Panc1 (cell line): ENCODE data around the gene RMDN3. TPM values are rescaled to one million over a fixed set of nuclear protein-coding genes. Genes with fewer than 3 reads are reported as not detected.

ENCODE experiments used
- ATAC-seq: fragments of 200-7000 bp; cut with Tn5 transposase; 2 replicates; pipeline ENCODE4 v1.9.1; 2020; ENCODE audit warnings: mild to moderate bottlenecking, moderate library complexity
- BruUV-seq: library from RNA; stranded (reverse); fragments of 400-500 nt; replicated peaks from 2 replicates; lab custom pipeline; 2021; lab: Mats Ljungman, UMichigan
- CTCF ChIA-PET: fragments of 300-600 bp; sonication (Branson Sonifier 250); formaldehyde crosslinking; loops from one replicate; lab custom pipeline; 2022; ENCODE audit warnings: antibody characterized with exemption; lab: Charles Lee
- POLR2A ChIA-PET: fragments of 300-600 bp; sonication (Branson Sonifier 250); formaldehyde crosslinking; loops from one replicate; lab custom pipeline; 2022; ENCODE audit warnings: antibody characterized with exemption; lab: Charles Lee
- DNase-seq: peaks from one replicate; pipeline ENCODE4 v3.0.0-alpha.2; 2010; ENCODE audit warnings: low read depth, low spot score
- H3K27ac ChIP-seq: 2 replicates; pipeline ENCODE4 v1.5.1; 2011; ENCODE audit warnings: mild to moderate bottlenecking, low read length, inconsistent platforms
- H3K27me3 ChIP-seq: fragments of 200-500 bp; sonication (Bioruptor generic); 2 replicates; pipeline ENCODE4 v1.6.0; 2014; ENCODE audit warnings: low read length, inconsistent platforms; ENCODE audit not compliant: control insufficient read depth, insufficient read depth
- H3K36me3 ChIP-seq: fragments of 200-500 bp; sonication (Bioruptor generic); 2 replicates; pipeline ENCODE4 v1.5.1; 2014; ENCODE audit warnings: inconsistent platforms, mild to moderate bottlenecking, low read length, moderate library complexity; ENCODE audit not compliant: control insufficient read depth, insufficient read depth
- H3K4me1 ChIP-seq: 2 replicates; pipeline ENCODE4 v1.5.1; 2011; ENCODE audit warnings: inconsistent platforms, mild to moderate bottlenecking, low read length, moderate library complexity; ENCODE audit not compliant: control insufficient read depth, insufficient read depth
- H3K4me3 ChIP-seq, 2 experiments: 2 replicates each; pipeline ENCODE4 v1.5.1; 2011 to 2012; ENCODE audit warnings: low read depth in 2 of 2, low read length in 2 of 2, mild to moderate bottlenecking in 2 of 2, inconsistent platforms in 1 of 2, moderate library complexity in 1 of 2
- H3K9me3 ChIP-seq: fragments of 200-500 bp; sonication (Bioruptor generic); 2 replicates; pipeline ENCODE4 v1.5.1; 2014; ENCODE audit warnings: low read depth, mild to moderate bottlenecking, inconsistent platforms, low read length, moderate library complexity; ENCODE audit not compliant: control insufficient read depth, insufficient read depth
- CTCF ChIP-seq: fragments of 450-650 bp; IDR thresholded peaks from 2 replicates; pipeline ENCODE4 v1.5.1; 2017; ENCODE audit warnings: mild to moderate bottlenecking
- POLR2AphosphoS5 ChIP-seq: IDR thresholded peaks from 2 replicates; pipeline ENCODE4 v1.6.1; 2012; ENCODE audit warnings: mild to moderate bottlenecking, low read depth, low read length, moderate library complexity
- SIN3A ChIP-seq: IDR thresholded peaks from 2 replicates; pipeline ENCODE4 v1.6.1; 2012; ENCODE audit warnings: low read depth, mild to moderate bottlenecking, low read length, moderate library complexity, borderline replicate concordance; ENCODE audit not compliant: insufficient read depth
- TCF7L2 ChIP-seq: IDR thresholded peaks from 2 replicates; pipeline ENCODE4 v1.6.1; 2011; ENCODE audit warnings: mild to moderate bottlenecking, low read depth, low read length, inconsistent platforms
- in situ Hi-C: cut with HindIII; loops from 2 replicates; pipeline ENCODE4 v1.10.0; 2016; ENCODE audit warnings: low sequenced_read_pairs, low pct_unique_long_range_greater_than_20kb
- intact Hi-C: fragments of 100-400 bp; cut with micrococcal nuclease; formaldehyde crosslinking; loops from one replicate; pipeline ENCODE4 v1.10.0; 2022; ENCODE audit not compliant: unreplicated experiment
- total RNA-seq: library from RNA; stranded (reverse); gene quantifications from one replicate; pipeline ENCODE4 v1.2.1, GENCODE V29; 2021; ENCODE audit not compliant: unreplicated experiment
- TF ChIP-seq, protein P1 (sequence below), 2 experiments: IDR thresholded peaks; 2 replicates each; pipeline ENCODE4 v1.6.1; 2011 to 2012; ENCODE audit warnings: low read depth in 2 of 2, control low read depth in 1 of 2, low read length in 1 of 2, mild to moderate bottlenecking in 1 of 2, moderate library complexity in 1 of 2; ENCODE audit not compliant: insufficient read depth in 1 of 2

The RMDN3 gene
- total RNA-seq, 1 experiment from 2014 or later, result 33.2 TPM

DNA sequence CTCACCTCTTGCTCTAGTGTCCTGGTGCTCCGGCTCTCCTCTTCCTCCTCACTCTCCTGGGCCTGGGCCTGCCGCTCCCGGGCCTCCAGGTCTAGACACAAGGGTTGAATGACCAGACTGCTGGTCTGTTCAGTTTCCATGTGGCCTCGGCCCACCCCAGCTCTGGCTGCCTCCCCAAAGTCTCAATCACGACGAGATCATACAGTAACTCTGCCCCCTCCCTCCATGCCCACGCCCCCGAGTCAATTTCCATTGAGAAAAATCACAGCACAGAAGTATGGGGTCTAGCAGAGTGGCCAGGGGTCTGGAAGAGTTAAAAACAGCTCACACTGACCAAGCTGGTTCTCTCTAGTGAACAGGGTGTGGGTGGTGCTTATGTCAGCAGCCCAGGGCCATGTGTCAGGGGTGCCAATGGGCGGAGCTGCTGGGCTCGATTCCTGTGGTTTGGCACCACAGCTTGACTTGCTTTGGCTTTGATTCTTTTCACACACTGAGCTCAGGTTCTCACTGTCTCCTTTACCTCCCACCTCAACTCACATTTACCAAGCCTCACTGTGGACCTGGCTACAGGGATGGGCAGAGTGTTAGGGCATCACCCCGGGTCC, 21.6 kb upstream of the RMDN3 start:
- no peaks in the 10 kb centered on the region for H3K27me3 ChIP-seq
- no peaks in the 10 kb centered on the region for H3K9me3 ChIP-seq
- ATAC-seq (no peak), DNase-seq (no peak)
- intact Hi-C loops (no loop called here), in situ Hi-C loops (loop anchor here (25.0 kb wide), 1 partner anchor 139 kb away; no protein-coding TSS in a partner anchor)
- no peak overlapping the region for H3K27ac ChIP-seq
- H3K36me3 ChIP-seq, result no peaks in the 10 kb centered on the region; the same call in 1 of the 2 replicates
- H3K4me1 ChIP-seq, result no peaks in the 10 kb centered on the region
- ChIA-PET CTCF (interaction anchor here (0.6 kb wide), 1 partner anchor 115 kb away, joined by 3 read pairs; no protein-coding TSS in a partner anchor), POLR2A (no interaction called here)
- no TSS peak for BruUV-seq
- TF ChIP-seq CTCF (no peak), SIN3A (no peak), TCF7L2 (no peak), POLR2AphosphoS5 (no peak)
- TF ChIP-seq, protein P1, sequence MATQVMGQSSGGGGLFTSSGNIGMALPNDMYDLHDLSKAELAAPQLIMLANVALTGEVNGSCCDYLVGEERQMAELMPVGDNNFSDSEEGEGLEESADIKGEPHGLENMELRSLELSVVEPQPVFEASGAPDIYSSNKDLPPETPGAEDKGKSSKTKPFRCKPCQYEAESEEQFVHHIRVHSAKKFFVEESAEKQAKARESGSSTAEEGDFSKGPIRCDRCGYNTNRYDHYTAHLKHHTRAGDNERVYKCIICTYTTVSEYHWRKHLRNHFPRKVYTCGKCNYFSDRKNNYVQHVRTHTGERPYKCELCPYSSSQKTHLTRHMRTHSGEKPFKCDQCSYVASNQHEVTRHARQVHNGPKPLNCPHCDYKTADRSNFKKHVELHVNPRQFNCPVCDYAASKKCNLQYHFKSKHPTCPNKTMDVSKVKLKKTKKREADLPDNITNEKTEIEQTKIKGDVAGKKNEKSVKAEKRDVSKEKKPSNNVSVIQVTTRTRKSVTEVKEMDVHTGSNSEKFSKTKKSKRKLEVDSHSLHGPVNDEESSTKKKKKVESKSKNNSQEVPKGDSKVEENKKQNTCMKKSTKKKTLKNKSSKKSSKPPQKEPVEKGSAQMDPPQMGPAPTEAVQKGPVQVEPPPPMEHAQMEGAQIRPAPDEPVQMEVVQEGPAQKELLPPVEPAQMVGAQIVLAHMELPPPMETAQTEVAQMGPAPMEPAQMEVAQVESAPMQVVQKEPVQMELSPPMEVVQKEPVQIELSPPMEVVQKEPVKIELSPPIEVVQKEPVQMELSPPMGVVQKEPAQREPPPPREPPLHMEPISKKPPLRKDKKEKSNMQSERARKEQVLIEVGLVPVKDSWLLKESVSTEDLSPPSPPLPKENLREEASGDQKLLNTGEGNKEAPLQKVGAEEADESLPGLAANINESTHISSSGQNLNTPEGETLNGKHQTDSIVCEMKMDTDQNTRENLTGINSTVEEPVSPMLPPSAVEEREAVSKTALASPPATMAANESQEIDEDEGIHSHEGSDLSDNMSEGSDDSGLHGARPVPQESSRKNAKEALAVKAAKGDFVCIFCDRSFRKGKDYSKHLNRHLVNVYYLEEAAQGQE (IDR thresholded peaks at IDR 0.05; ENCODE audit: insufficient read depth in 1 of 2, low read depth in 2 of 2, low read length in 1 of 2), result no peak
- H3K4me3 ChIP-seq, result no peak overlapping the region

GRCh38 chr15:40775740-40776536, 20.9 kb upstream of the RMDN3 start:
- DNase-seq (no peak), ATAC-seq (no peak)
- BruUV-seq, result no TSS peak
- H3K27me3 ChIP-seq, result no peaks in the 10 kb centered on the region
- H3K4me3 ChIP-seq, result no peak overlapping the region
- intact Hi-C loops, result no loop called here
- ChIA-PET POLR2A (no interaction called here), CTCF (interaction anchor here (0.6 kb wide), 1 partner anchor 116 kb away, joined by 3 read pairs; no protein-coding TSS in a partner anchor)
- H3K36me3 ChIP-seq, result no peaks in the 10 kb centered on the region; the same call in 1 of the 2 replicates
- no peaks in the 10 kb centered on the region for H3K4me1 ChIP-seq
- no peak for TF ChIP-seq POLR2AphosphoS5
- TF ChIP-seq, protein P1 (IDR thresholded peaks at IDR 0.05; ENCODE audit: insufficient read depth in 1 of 2, low read depth in 2 of 2, low read length in 1 of 2), result no peak
- no peak for TF ChIP-seq TCF7L2
- no peak for TF ChIP-seq CTCF
- no peak for TF ChIP-seq SIN3A
- in situ Hi-C loops, result loop anchor here (25.0 kb wide), 1 partner anchor 139 kb away; no protein-coding TSS in a partner anchor
- no peak overlapping the region for H3K27ac ChIP-seq
- no peaks in the 10 kb centered on the region for H3K9me3 ChIP-seq
